HG03139 (cell line): ENCODE results near the gene ACTRT2.

Experiments
- ATAC-seq: cut with Tn5 transposase; IDR thresholded peaks from one replicate; pipeline ENCODE4 v1.9.1; 2021; ENCODE audit not compliant: unreplicated experiment

The ACTRT2 gene

DNA sequence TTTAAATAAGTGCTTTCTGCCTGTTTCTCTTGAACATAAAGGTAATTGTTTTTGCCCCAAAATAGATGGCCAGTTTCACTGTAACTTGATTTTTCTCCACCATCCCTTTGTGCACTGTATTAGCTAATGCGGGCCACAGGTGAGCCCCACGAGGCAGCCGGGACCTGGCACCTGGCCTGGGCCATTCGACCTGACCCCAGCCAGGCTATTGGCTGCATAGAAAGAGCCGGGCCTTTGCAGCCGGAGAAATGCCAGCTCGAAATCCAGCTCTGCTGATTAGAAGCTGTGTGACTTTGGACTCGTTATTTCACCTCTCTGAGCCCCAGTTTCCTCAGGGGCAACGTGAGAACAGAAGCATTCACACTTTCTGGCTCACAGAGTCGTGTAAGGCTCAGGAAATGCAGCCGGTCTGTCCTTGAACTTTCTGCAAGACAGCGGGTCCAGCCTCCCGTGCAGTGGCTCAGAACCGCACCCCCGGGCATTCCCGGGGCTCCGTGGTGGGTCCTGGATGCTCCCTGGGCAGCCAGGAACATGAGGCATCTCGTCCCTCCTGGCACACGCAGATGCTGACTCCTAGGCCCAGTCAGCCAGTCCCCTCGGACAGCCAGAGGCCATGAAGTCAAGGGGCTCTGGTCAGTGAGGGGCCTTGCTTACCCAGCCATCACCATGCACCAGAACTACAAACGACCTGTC lies 37.4 kb upstream of the ACTRT2 start:
- no peak for ATAC-seq

DNA sequence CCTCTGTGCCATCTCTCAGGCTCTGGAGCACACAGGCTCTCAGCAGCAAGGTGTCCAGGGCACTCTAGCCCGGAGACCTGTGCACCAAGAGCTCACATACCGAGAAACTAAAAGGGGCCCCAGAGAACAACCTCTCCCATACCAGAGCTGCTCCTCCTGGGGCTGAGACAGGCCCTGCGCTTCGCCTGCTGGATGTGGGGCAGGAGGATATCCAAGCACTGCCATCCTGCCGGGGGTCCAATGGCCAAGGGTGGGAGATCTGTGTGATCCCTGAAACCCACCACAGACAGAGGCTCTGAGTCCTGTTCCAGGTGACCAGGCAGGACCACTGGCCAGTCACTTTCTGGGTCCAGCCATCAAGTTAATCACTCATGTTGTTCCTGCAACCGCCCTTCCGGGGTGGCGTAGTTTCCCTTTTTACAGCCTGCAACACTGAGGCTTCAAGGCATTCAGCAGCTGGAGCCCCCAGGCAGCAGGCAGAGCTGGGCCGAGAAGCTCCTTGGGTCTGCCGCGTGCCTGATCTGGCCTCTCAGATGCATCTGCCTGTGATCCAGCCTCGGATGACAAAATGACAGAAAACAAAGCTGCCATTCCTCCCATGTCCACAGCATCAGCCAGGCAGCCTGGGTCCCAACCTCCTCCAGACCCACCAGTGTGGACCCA lies 36.7 kb upstream of the ACTRT2 start:
- ATAC-seq = no peak

DNA sequence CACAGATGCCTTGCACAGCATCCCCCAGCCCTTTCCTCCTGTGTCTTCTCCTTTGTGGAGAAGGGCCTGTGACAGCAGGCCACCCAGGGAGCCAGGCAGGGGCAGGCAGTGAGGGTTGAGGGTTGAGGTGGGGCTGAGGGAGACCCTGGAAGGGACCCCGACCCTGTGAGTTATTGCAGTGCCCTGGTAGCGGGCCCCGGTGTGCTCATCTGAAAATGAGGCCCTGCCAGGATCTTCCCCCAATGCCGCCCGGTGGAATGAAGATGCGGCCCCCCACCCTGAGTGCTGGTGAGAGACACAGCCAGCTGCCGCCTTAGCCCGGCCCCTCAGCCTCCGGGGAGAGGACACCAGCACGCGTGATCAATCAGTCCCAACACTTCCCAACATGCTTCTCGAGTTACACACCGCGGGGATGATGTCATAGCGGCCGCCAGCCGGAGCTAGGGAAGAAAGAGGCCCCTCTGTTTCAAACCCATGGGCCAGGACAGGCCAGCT lies 36.2 kb upstream of the ACTRT2 start:
- ATAC-seq = no peak

DNA sequence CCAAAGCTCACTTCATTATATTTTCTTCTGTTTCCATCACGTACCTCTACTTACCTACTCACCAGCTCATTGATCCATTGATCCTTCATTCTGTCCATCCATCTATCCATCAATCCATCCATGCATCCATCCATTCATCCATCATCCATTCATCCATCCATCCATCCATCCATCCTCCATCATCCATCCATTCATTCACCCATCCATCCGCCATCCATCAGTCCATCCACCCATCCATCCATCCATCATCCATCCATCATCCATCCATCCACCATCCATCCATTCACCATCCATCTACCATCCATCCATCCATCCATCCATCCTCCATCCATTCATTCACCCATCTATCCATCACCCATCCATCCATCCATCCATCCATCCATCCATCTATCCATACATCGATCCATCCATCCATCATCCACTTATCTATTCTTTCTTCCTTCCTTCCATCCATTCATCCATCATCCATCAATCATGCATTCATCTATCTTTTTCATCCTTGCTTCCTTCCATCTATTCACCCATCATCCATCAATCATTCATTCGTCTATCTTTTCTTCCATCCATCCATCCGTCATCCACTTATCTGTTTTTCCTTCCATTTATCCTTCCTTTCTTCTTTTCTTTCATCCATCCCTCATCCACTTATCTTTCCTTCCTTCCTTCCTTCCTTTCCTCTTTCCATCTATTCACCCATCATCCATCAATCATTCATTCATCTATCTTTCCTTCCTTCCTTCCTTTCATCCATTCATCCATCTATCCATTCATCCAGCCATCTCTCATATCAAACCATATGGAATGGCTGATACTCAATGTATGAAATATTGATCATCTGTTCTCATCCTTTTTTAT lies 35.3 kb upstream of the ACTRT2 start:
- ATAC-seq = no peak

DNA sequence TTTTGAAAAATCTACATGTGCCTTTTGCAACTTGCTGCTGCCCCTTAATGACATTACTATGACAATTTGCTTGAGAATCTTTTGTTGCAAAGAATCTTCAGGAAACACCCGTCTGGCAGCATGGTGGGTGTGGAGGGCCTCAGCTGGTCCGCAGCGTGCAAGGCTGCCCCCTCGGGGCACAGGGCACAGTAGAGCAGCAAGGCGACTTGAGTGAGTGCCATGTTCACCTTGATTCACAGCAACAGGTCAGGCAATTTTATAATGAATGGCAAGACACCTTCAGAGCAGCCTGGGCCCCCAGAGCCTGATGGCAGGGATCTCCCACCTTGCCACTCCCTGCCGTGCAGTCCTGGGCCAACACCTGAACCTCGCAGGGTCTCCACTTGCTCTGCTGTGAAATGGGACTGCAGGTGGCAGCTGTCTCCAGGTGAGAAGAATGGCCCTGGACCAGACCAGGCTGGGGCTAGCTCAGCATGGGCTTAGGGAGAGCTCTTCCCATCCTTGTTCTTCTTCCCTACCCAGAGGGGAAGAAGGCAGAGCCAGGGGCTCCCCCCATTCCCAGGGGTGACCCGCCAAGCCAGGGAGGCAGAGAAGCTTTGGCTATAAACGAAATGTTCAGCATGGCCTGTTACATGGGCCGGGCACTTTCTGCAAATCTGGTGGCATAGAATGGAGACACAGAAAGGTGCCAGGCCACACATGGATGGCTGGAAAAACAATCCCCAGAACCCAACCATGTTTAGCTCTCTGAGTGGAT lies 34.5 kb upstream of the ACTRT2 start:
- no peak for ATAC-seq

DNA sequence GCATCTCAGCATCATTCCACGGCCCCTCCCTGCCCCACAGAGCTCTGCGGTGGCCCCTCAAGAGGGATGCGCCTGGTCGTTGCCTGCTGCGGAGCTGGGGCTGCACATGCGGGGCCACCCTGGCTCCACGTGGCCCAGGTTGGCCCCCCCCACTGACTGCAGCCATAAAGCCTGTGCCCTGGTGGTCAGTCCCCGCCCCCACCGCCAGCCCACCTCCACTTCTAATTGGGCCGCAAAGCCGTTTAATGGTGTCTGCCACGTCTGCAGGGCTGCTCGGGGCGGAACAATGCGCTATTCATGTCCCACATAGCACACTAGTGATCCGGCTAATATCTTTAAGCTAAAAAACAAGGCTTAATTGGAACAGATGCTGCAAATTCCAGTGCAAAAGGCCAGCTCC lies 33.5 kb upstream of the ACTRT2 start:
- ATAC-seq = no peak

DNA sequence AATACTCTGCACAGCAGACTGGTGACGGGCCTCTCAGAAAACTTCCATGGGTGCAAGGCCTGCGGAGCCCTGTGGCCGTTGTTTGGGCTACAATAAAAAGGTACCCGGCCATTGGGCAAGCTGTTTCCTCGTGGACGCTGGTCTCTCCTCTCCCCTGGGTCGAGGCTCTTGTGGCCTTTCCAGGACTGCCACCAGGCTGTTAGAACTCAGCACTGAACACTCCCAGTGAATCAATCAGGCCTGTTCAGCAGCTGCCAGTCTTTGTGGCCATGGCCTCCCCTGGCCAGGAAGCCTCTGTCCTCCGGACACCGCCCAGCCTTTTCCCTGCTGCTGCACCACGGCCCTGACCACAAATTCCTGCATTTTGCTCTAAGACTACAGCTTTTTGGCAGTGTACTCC lies 33.0 kb upstream of the ACTRT2 start:
- ATAC-seq = no peak

DNA sequence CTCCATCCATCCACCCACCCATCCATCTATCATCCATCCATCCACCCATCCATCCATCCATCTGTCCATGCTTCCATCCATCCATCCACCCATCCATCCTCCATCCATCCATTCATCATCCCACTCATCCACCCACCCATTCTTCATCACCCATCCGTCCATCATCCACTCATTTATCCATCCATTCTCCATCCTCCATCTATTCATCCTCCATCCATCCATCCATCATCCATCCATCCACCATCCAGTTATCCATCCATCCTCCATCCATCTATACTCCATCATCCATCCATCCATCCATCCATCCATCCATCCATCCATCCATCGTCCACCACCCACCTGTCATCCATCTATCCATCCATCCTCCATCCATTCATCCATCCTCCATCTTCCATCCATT lies 32.1 kb upstream of the ACTRT2 start:
- ATAC-seq = no peak

DNA sequence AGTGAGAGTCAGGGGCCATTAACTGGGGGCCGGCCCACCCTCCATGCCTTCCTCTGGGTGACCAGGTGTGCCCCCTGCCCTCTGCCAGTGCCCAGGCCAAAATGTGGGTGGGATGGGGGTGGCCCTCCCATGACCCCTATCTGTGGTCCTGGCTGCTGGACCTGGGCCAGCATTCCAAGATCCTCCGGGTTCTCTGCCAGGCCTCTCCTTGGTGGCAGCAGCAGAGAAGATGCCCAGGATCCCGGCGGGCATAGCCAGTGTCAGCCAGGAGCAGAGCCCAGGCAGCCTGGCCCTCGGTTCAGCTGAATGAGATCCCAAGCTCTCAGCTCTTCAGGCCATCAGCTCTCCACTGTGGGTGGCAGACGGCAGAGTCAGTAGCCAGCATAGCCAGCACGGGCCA lies 31.3 kb upstream of the ACTRT2 start:
- no peak for ATAC-seq

DNA sequence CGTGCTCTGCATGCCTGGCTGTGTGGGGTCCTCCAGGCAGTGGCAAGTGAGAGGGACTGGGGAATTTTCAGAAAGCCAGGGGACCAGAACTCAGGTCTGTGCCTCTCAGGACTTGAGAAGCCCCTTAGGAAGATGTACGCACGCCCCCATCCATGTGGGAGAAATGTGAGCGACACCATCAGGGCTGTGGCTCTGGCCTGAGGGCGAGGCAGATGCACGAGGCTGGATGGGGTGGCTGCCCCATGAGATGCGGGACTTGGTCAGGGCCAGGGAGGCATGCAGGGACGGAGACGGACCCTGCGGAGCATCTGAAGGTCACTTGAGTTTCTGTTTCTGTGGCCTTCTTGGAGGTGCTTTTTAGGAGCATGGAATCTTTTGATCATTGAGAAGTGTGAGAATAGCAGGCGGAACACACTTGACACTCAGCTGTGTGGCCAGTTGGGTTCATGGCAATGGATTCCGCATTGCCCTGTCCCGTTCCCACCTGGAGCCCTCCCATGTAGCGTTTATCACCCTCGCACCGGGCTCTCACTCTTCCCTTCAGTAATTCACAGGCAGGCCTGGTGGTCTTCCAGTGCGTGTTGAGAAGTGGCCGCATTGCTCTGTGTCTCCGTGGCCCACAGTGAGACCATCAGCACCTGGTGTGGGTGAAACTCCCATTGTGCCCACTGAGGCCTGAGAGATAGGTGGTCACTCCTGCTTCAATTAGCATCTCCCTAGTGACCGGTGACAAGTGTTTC lies 30.7 kb upstream of the ACTRT2 start:
- no peak for ATAC-seq

DNA sequence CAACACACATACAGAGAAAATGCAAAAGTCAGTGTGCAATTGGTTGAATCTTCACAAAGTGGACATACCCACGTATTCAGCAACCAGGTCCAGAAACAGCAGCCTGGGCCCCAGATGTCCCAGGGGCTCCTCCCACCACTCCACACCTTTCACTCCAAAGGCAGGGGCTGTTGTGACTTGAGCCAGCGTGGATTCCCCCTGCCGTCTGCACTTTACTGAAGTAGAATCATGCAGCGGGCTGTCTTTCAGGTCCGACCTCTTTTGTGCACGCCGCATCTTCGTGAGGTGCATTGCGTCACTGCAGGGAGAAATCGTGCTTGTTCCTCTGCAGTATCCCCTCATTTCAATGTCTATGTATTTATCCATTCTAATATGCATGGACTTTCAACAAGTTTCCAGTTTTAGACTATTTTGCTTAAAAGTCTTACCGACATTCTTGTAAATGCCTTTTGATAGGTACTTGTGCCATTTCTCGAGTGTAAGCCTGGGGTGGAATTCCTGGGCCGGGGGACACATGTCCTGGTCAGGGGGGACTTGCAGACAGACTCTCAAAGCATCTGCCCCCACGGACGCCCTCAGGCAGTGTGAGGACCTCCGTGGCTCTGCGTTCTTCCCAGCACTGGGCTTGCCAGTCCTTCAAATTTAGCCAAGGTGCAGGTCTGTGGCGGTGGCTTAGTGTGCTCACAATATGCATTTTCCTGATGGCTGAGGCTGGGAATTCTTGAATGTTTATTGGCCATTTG lies 29.3 kb upstream of the ACTRT2 start:
- no peak for ATAC-seq

DNA sequence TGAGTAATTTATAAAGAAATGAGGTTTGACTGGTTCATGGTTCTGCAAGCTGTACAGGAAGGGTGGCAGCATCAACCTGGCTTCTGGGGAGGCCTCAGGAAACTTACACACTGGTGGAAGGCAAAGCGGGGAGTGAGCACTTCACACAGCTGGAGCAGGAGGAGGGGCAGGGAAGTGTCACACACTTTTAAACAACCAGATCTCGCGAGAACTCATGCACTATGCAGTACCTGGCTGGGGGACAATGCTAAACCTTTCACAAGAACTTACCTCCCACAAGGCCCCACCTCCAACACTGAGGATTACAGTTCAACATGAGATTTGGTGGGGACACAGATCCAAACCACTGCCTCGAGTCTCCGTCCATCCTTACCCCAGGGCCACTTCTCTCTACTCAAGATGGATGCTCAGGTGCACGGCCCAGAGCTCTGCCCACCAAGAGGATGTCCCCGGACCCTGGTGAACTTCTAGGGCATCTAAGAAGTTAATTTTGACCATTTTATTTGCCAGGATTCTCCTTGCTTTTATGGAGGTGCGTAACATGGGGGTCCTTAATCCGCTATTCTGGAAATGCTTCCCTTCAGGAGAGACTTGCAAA lies 22.7 kb upstream of the ACTRT2 start:
- ATAC-seq = no peak

DNA sequence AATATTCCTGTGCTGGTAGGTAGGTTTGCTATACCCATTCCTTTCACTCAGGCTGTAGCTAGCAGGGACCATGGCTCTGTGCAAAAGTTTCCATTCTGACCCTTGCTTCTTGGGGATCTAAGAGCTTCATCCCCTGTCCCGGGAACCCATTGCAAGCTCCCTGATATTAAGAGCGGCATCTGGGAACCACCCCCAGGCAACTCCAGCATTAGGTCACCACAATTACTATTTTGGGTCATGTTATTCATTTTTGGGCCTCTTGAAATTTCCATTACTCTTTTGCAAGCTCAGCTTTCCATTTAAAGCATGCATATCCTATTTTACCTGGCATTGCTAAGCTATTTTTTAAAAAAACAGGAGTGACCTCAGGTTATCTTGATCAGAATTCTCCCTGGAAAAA lies 22.1 kb upstream of the ACTRT2 start:
- no peak for ATAC-seq

DNA sequence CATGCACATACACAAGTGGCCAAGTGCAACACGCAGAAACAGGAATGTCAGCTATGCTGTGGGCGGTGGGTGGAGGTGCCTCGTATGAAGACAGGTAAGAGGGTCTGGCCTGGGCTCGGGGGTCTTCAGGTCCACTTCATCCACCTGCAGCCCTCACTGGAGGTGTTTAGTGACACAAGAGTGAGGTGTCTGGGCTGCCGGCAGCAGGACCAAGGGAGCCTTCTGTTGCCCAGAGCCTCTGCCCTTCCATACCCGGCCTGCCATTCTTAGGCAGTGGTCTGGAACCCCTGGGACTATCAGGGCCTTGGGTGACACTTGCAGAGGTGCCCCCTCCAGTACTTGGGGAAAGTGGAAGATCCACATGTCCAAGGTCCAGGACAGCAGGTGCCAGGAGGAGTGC lies 21.7 kb upstream of the ACTRT2 start:
- ATAC-seq = no peak

DNA sequence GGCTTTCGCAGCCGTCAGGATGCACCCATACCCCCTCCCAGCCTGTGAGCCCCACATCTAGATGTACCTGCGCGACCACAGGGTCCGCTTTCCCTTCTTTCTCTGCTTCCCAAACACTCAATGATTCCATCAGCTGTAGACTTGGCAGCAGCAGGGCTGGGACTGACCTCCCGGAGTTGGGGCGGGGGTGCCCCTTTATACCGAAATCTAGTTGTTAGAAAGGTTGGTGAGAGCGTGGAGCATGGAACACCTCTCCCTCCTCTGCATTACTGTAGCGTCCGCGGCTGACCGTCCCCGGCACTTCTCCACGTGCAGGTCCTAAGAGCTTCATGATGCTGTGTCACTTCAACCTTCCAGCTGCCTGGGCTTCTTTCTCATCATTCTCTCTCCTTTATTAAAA lies 21.1 kb upstream of the ACTRT2 start:
- ATAC-seq = no peak

DNA sequence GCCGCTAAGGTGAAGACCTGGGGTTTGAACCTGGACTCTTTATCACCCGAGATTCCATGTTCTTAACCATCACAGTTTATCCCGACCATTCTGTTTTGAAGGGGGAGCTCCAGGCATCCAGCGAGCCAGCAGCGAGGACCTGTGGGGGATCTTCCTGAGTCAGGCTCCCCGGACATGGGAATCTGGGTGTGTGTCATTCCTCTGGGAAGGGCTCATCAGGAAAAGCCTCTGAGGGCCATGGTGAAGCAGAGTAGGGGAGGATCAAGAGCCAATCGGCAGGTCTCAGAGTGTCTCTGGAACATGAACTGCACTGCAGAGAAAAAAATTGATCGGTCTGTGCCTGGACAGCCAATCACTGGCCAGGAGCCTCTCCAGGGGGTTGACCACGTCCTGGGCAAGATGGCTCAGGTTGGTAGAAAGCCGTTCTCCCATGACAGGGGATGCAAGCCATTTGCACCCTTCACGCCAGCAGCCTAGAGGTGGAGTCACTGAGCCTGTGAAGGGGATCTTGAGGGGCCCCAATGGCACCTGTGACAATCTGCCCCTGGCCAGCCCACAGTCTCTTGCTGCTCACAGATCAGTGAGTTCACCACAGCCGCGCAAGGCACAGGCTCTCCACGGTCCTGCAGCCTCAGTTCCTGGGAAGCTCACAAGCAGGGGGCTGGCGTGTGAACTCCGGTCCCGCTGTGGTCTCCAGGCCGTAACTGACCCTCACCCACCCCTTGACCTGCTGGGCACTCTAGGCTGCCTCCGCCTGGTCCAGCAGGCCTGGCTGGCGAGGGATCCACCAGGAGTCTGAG lies 20.4 kb upstream of the ACTRT2 start:
- ATAC-seq = no peak

DNA sequence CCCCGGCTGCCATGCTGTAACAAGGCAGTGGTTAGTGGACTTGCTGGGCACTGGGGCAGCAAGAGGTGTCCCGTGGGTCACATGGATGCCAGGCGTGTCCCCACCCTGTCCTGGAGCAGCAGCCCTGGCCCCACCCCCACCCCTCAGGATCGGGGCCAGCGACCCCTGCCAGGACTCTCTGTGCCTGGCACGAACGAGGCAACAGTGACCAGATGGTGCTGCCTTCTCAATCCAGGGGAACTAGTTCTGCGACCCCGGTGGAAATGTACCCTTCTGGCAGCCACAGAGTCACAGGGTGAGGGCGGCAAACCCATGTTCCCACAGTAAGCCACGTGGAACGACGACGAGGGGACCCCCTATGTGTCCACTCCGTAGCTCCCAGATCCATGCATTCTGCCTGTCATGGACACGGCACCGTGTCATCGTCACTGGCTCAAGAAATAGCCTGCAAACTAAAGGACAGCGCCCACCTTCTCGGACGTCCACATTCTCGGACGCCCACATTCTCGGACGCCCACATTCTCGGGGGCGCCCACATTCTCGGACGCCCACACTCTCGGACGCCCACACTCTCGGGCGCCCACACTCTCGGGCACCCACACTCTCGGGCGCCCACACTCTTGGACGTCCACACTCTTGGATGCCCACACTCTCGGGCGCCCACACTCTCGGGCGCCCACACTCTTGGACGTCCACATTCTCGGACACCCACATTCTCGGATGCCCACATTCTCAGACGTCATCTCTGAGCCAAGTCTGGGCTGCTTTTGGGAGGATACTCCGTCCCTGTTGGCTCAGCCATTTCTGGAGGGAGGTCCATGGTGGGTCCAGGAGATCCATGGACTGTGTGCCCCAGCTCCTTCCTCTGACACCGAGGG lies 19.6 kb upstream of the ACTRT2 start:
- no peak for ATAC-seq
